GM10266 (cell line): Measurements from ENCODE around the gene JCAD.

Experiments
- DNase-seq: peaks from one replicate; pipeline ENCODE4 v3.0.0; 2012; ENCODE audit errors: extremely low spot score
- TF ChIP-seq, protein P1 (sequence below): IDR thresholded peaks from 2 replicates; pipeline ENCODE4 v1.5.1; 2012; ENCODE audit warnings: mild to moderate bottlenecking, low read depth; ENCODE audit not compliant: control insufficient read depth, insufficient read depth; ENCODE audit errors: missing control alignments

Gene JCAD

DNA sequence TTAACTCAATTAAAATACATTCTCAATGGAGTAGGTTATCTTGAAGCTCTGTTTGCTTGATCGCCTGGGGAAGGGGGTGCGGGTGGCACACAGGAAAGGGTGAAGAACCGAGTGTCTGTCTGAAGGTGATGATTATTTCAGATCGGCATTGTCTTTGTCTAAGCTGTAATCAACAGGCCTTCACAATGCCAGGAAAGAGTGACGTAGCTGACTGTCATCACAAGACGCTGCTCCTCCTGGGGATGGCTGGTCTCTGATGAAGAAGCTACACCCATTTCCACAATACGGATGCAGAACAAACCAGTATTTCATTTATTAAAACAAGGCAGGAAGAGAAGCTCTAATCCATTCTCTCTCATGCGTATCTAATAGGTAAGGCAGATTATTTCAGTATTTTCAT, 19.4 kb downstream of the JCAD start:
- TF ChIP-seq, protein P1, sequence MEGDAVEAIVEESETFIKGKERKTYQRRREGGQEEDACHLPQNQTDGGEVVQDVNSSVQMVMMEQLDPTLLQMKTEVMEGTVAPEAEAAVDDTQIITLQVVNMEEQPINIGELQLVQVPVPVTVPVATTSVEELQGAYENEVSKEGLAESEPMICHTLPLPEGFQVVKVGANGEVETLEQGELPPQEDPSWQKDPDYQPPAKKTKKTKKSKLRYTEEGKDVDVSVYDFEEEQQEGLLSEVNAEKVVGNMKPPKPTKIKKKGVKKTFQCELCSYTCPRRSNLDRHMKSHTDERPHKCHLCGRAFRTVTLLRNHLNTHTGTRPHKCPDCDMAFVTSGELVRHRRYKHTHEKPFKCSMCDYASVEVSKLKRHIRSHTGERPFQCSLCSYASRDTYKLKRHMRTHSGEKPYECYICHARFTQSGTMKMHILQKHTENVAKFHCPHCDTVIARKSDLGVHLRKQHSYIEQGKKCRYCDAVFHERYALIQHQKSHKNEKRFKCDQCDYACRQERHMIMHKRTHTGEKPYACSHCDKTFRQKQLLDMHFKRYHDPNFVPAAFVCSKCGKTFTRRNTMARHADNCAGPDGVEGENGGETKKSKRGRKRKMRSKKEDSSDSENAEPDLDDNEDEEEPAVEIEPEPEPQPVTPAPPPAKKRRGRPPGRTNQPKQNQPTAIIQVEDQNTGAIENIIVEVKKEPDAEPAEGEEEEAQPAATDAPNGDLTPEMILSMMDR = no peak
- DNase-seq = no peak

DNA sequence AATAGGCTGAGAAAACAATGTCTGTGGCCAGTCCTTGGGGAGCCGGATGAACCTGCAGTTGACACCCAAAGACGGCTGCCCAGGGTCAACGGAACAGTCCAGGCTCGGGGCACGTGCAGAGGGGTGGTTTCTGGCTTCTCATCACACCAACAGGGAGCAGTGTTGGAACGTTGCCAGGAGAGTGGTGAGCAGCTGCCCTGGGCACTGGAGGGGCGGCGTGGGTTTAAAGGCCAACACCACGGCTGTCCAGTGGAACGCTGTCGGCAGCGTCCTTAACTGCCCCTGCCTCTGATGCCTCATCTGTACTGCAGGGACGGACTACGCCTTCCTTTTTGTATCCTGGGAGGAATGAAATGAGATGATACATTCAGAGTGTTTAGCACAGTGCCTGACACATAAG, 19.8 kb downstream of the JCAD start:
- TF ChIP-seq, protein P1 = no peak

DNA sequence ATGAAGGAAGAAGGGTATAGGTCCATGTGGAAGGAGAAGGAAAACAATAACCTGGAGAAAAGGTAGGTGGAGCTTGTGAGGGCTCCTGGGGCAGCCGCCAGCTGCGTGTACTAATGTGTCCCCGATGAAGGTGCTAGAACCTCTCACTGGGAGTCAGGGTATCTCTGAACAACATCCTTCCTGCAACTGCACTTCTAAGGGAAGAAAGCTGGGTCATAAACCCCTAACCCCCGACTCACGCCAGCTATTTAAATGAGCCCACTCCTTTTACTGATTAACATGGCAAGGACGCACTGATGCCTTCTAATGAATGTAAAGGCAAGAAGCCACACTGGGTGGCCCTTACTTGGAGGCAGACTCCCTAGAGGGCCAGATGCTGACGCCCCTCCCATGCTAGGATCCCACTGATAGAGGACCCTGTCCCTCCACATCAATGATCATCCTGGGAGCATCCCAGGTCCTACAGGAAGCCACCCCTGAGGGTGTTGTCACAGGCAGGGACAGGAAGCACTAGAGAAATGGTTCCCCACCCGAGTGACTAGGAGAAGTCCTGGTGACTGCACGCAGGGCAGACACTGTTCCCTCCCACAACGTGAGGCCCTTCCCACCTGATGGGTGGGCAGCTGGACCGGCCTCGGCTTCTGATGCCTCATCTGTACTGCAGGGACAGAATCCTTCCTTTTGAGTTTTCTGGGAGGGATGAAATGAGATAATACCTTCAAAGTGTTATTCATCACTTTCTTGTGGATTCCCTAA, 20.4 kb downstream of the JCAD start:
- TF ChIP-seq, protein P1 = no peak
- DNase-seq = no peak

More for the DNA sequence above, 19.8 kb downstream of the JCAD start:
- no peak for DNase-seq

DNA sequence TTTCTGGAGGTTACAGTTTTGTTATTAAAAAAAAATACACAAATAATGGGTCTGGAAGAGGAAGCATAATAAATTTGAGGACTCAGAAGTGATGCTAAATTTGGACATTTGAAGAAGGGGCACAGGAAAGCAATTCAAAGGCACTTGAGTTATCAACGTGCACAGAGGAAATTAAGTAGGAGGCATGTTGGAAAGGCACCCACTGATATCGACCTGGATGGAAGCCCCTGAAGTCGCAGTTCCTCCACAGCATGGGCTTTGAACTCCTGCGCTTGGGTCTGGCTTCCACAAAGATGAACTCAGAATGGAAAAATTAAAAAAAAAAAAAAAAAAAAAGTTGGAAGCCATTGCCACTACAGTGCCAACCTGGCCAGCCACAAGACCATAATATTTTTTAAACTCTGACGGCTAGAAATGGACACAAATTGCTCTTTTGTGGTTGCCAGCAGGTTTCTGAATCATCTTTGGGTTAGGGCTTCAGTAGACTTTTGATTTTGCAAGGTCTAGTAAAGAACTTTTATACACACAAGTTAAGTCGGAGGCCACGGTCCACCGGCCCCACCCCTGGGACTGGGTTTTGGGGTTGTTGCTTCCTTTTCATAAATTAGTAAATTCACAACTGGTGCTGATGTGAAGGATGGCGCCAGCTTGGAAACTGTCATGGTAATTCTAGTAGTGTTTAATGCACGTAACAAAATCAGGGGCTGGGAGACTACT, 21.6 kb downstream of the JCAD start:
- DNase-seq = no peak
- TF ChIP-seq, protein P1 = no peak

DNA sequence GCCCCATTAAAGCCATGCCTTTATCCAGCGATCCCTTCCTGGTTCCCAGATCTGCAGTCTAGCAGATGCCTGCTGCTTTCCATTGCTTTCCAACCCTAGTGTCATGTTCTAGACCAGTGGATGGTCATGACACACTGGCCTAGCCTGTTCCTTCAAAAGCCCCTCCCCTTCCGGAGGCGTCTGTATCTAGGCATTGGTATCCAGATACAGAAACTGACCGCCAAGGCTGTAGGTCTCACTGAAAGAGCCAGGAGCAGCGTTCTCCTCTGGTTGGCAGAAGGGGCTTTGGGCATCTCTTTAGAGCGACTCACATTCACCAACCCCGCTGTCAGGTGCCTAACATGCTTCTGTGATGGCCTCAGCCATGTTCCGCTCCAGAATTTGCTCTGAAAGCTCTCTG, 22.6 kb downstream of the JCAD start:
- TF ChIP-seq, protein P1 = no peak
- no peak for DNase-seq

DNA sequence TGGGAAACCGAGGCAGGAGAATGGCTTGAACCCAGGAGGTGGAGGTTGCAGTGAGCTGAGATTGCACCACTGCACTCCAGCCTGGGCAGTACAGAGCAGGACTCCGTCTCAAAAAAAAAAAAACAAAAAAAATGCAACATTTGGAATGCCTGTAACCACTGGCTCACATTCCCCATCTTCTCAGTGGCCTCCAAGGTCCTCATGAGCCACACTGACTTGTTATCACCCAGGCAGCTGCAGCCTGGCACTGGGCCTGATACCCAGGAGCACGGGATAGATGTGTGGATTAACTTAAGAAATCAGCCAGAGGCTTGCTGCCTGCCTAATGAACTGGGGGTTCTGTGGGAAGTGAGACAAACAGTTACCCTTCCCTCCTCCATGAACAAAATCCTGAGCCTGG, 23.0 kb downstream of the JCAD start:
- no peak for DNase-seq
- TF ChIP-seq, protein P1 = no peak
